OCI-LY1 (cell line): Measurements from ENCODE around the gene ZFYVE19.

Source experiments
- CTCF ChIP-seq: fragments of 200-600 bp; sonication (generic), shearing (Covaris generic); IDR thresholded peaks from 2 replicates; pipeline ENCODE4 v1.5.1; 2017; ENCODE audit warnings: mild to moderate bottlenecking, antibody characterized with exemption, low read length, moderate library complexity, mixed read lengths
- EZH2 ChIP-seq: fragments of 200-600 bp; sonication (generic), shearing (Covaris generic); IDR thresholded peaks from 2 replicates; pipeline ENCODE4 v1.8.0; 2017; ENCODE audit warnings: borderline replicate concordance, mixed run types, mild to moderate bottlenecking, antibody characterized with exemption, low read length, moderate library complexity, mixed read lengths

- TF ChIP-seq CTCF, result no peak
- TF ChIP-seq EZH2, result no peak
Observed at GRCh38 chr15:40841741-40842140, 34.9 kb downstream of the ZFYVE19 start.
